BJ (cell line): Measurements from ENCODE around the gene STOM. TPM values are rescaled to one million over a fixed set of nuclear protein-coding genes. Genes with fewer than 3 reads are reported as not detected.

Source experiments
- CTCF ChIA-PET: fragments of 350-600 bp; formaldehyde crosslinking; extraction: SDS; loops from one replicate; lab custom pipeline; 2021; ENCODE audit warnings: antibody characterized with exemption, inconsistent platforms; lab: Yijun Ruan, JAX
- POLR2A ChIA-PET: fragments of 300-600 bp; sonication (Branson Sonifier 250); formaldehyde crosslinking; extraction: SDS; loops from one replicate; lab custom pipeline; 2021; ENCODE audit warnings: antibody characterized with exemption; lab: Charles Lee
- DNase-seq: peaks from one replicate; pipeline ENCODE4 v3.0.0-alpha.2; 2011; ENCODE audit warnings: low read depth
- H3K27me3 ChIP-seq: 2 replicates; pipeline ENCODE4 v1.6.0; 2011; ENCODE audit warnings: low read length; ENCODE audit not compliant: control insufficient read depth, insufficient read depth
- H3K36me3 ChIP-seq: 2 replicates; pipeline ENCODE4 v1.5.1; 2011; ENCODE audit warnings: low read length; ENCODE audit not compliant: control insufficient read depth, insufficient read depth
- H3K4me3 ChIP-seq: 2 replicates; pipeline ENCODE4 v1.5.1; 2011; ENCODE audit warnings: low read depth, mild to moderate bottlenecking, control low read depth, low read length
- polyA plus RNA-seq: library from polyadenylated mRNA; depleted of rRNA; stranded (reverse); fragments of >200 nt; gene quantifications from 2 replicates; pipeline ENCODE4 v1.2.3, GENCODE V29; 2011
- TF ChIP-seq, protein P1 (sequence below): IDR thresholded peaks from 2 replicates; pipeline ENCODE4 v1.5.1; 2011; ENCODE audit warnings: low read depth, mild to moderate bottlenecking, control low read depth, inconsistent platforms, low read length, moderate library complexity; ENCODE audit not compliant: insufficient read depth

STOM gene
- polyA plus RNA-seq, 1 experiment, result 223 TPM

DNA sequence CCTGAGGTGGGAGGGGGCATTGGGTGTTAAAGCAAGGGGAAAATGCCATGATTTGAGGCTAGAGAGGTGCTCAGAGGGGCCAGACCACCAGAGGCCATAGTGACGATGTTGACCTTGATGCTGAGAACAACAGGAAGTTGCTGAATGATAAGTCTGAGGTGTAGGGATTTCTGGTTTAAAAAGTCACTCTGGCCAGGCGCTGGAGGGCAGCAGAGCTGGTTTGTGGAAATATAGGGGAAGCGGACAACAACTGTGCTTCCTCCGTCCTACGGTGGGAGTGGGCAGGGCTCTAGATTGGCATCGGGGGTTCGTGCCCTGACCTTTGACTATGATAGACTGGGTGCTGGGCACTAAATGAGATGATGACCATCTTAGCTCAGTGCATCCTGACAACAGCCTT lies 44.7 kb downstream of the STOM start:
- no peaks in the 10 kb centered on the region for H3K27me3 ChIP-seq
- H3K36me3 ChIP-seq, result peaks cover 62% of the 10 kb centered on the region
- H3K4me3 ChIP-seq, result no peak overlapping the region
- TF ChIP-seq, protein P1, sequence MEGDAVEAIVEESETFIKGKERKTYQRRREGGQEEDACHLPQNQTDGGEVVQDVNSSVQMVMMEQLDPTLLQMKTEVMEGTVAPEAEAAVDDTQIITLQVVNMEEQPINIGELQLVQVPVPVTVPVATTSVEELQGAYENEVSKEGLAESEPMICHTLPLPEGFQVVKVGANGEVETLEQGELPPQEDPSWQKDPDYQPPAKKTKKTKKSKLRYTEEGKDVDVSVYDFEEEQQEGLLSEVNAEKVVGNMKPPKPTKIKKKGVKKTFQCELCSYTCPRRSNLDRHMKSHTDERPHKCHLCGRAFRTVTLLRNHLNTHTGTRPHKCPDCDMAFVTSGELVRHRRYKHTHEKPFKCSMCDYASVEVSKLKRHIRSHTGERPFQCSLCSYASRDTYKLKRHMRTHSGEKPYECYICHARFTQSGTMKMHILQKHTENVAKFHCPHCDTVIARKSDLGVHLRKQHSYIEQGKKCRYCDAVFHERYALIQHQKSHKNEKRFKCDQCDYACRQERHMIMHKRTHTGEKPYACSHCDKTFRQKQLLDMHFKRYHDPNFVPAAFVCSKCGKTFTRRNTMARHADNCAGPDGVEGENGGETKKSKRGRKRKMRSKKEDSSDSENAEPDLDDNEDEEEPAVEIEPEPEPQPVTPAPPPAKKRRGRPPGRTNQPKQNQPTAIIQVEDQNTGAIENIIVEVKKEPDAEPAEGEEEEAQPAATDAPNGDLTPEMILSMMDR, result no peak
- DNase-seq, result no peak
- ChIA-PET CTCF (no interaction called here), POLR2A (no interaction called here)

DNA sequence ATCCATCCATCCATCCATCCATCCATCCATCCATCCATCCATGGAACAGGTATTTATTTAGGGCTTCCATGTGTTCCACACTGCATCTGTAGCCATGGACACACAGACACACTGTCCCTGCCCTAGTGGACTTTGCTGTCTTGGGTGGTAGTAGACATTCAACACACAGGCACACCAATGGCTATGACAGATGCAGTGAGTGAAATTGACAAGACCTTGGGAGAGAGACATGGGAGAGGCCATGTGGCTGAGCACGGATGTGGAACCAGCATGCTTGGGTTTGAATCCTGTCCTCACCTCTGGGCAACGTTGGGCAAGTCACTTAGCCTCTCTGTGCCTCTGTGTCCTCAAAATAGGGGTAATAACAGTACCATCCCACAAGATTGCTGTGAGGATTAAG lies 45.3 kb downstream of the STOM start:
- CTCF ChIA-PET, result no interaction called here
- TF ChIP-seq, protein P1, result no peak
- no peak for DNase-seq
- H3K27me3 ChIP-seq, result no peaks in the 10 kb centered on the region
- H3K36me3 ChIP-seq, result peaks cover 58% of the 10 kb centered on the region
- no peak overlapping the region for H3K4me3 ChIP-seq
- POLR2A ChIA-PET, result no interaction called here

GRCh38 chr9:121324316-121324715 lies 45.7 kb downstream of the STOM start:
- Histone ChIP-seq H3K36me3 (peaks cover 54% of the 10 kb centered on the region), H3K27me3 (no peaks in the 10 kb centered on the region), H3K4me3 (no peak overlapping the region)
- DNase-seq, result no peak
- TF ChIP-seq, protein P1, result no peak
- CTCF ChIA-PET, result no interaction called here
- POLR2A ChIA-PET, result no interaction called here

DNA sequence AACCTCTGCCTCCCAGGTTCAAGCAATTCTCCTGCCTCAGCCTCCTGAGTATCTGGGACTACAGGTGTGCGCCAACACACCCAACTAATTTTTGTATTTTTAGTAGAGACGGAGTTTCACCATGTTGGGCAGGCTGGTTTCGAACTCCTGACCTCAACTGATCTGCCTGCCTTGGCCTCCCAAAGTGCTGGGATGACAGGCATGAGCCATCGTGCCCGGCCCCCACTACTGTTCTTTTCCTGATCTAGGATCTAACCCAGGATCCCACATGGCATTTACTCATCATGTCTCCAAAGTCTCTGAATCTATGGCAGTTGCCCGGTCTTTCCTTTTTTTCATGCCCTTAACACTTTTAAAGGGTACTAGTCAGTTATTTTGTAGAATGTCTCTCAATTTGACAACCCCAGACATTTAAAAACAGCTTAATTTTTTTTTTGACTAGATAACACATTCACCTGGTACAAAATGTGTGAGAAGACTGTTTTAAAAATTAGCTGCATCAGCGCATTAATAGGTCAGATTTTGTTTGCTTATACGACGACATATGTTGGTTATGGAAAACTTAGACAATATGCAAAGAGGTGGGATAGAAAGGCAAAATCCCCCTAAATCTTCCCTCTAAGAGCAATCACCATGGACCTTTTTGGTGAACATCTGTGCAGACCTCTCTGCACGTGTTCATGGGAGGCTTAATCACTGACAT lies 46.5 kb downstream of the STOM start:
- peaks cover 53% of the 10 kb centered on the region for H3K36me3 ChIP-seq
- no peak for DNase-seq
- no peaks in the 10 kb centered on the region for H3K27me3 ChIP-seq
- TF ChIP-seq, protein P1, result no peak
- H3K4me3 ChIP-seq, result no peak overlapping the region
- POLR2A ChIA-PET, result no interaction called here
- CTCF ChIA-PET, result interaction anchor here (1.8 kb wide), 1 partner anchor 8 kb away, joined by 4 read pairs; no protein-coding TSS in a partner anchor

GRCh38 chr9:121322737-121323448 lies 47.2 kb downstream of the STOM start:
- TF ChIP-seq, protein P1, result no peak
- Histone ChIP-seq H3K36me3 (peaks cover 55% of the 10 kb centered on the region), H3K27me3 (no peaks in the 10 kb centered on the region), H3K4me3 (no peak overlapping the region)
- POLR2A ChIA-PET, result interaction anchor here (1.0 kb wide), 1 partner anchor 75 kb away, joined by 3 read pairs; no protein-coding TSS in a partner anchor
- DNase-seq, result no peak
- CTCF ChIA-PET, result interaction anchor here (1.8 to 7.2 kb wide), 3 partner anchors 9 to 76 kb away, joined by 3 to 80 read pairs (median 4); no protein-coding TSS in a partner anchor
